H1 (cell line): ENCODE results near the gene CBARP. TPM values are rescaled to one million over a fixed set of nuclear protein-coding genes. Genes with fewer than 3 reads are reported as not detected.

Experiments
- CTCF ChIA-PET: fragments of 300-600 bp; sonication (Branson Sonifier 250); formaldehyde crosslinking; loops from one replicate; lab custom pipeline; 2021; ENCODE audit not compliant: partially characterized antibody; lab: Charles Lee
- POLR2A ChIA-PET: fragments of 300-600 bp; sonication (Branson Sonifier 250); formaldehyde crosslinking; loops from one replicate; lab custom pipeline; 2021; ENCODE audit warnings: inconsistent platforms; ENCODE audit not compliant: partially characterized antibody; lab: Charles Lee
- DNase-seq, 2 experiments: peaks; one replicate each; pipeline versions ENCODE4 v3.0.0 to v3.0.0-alpha.2; 2010 to 2022; ENCODE audit warnings: low spot score in 2 of 2, low read depth in 1 of 2, mixed read lengths in 1 of 2
- FAIRE-seq: peaks from 2 replicates; lab custom pipeline; 2011; peaks lifted over from hg19 to GRCh38; lab: Jason Lieb, UNC
- H2AFZ ChIP-seq: 2 replicates; pipeline ENCODE4 v1.8.1; 2012; ENCODE audit warnings: low read length, inconsistent platforms
- H2AK5ac ChIP-seq: 2 replicates; pipeline ENCODE4 v1.6.1; 2013; ENCODE audit warnings: low read depth, low read length
- H2BK120ac ChIP-seq: replicated peaks from 2 replicates; pipeline ENCODE3; 2013; ENCODE audit warnings: low read depth, low read length, inconsistent platforms
- H2BK12ac ChIP-seq: 2 replicates; pipeline ENCODE4 v1.6.1; 2013; ENCODE audit warnings: low read depth, low read length
- H2BK15ac ChIP-seq: 2 replicates; pipeline ENCODE4 v1.6.1; 2013; ENCODE audit warnings: low read length
- H2BK20ac ChIP-seq: 2 replicates; pipeline ENCODE4 v1.6.1; 2013; ENCODE audit warnings: low read length
- H2BK5ac ChIP-seq: 2 replicates; pipeline ENCODE4 v1.6.1; 2013; ENCODE audit warnings: low read depth, low read length
- H3K14ac ChIP-seq: 2 replicates; pipeline ENCODE4 v1.6.1; 2013; ENCODE audit warnings: inconsistent platforms; ENCODE audit not compliant: insufficient read length
- H3K18ac ChIP-seq: 2 replicates; pipeline ENCODE4 v1.6.1; 2013; ENCODE audit warnings: low read length; ENCODE audit errors: extremely low read depth
- H3K23ac ChIP-seq: 2 replicates; pipeline ENCODE4 v1.6.1; 2013; ENCODE audit warnings: inconsistent platforms; ENCODE audit not compliant: insufficient read length
- H3K23me2 ChIP-seq: 2 replicates; pipeline ENCODE4 v1.6.1; 2013; ENCODE audit warnings: low read depth, low read length
- H3K27ac ChIP-seq: 2 replicates; pipeline ENCODE4 v1.6.1; 2011; ENCODE audit warnings: low read depth, low read length, inconsistent platforms
- H3K27me3 ChIP-seq, 4 experiments: replicated peaks in 1 of 4; 1 replicate in 1 of 4; 2 replicates in 3 of 4; pipeline versions ENCODE4 v1.6.1 to v1.8.1; 2011 to 2013; ENCODE audit warnings: low read length in 3 of 4, mild to moderate bottlenecking in 3 of 4, inconsistent platforms in 2 of 4, mixed read lengths in 2 of 4, moderate library complexity in 1 of 4; ENCODE audit not compliant: control insufficient read depth in 3 of 4, insufficient read depth in 3 of 4; ENCODE audit errors: extremely low read depth in 1 of 4
- H3K36me3 ChIP-seq, 4 experiments: 2 replicates each; pipeline versions ENCODE4 v1.6.1 to v1.8.1; 2011 to 2013; ENCODE audit warnings: mild to moderate bottlenecking in 4 of 4, low read length in 3 of 4, moderate library complexity in 2 of 4, control low read depth in 1 of 4, inconsistent platforms in 1 of 4; ENCODE audit not compliant: insufficient read depth in 4 of 4, control insufficient read depth in 2 of 4
- H3K4ac ChIP-seq: replicated peaks from 2 replicates; pipeline ENCODE3; 2013; ENCODE audit warnings: low read length, low read depth, mixed read lengths, inconsistent platforms; ENCODE audit not compliant: insufficient read length
- H3K4me1 ChIP-seq, 4 experiments: replicated peaks in 1 of 4; 1 replicate in 1 of 4; 2 replicates in 3 of 4; pipeline versions ENCODE4 v1.6.1 to v1.8.1; 2011 to 2013; ENCODE audit warnings: low read length in 3 of 4, inconsistent platforms in 2 of 4, mixed read lengths in 1 of 4; ENCODE audit not compliant: insufficient read depth in 4 of 4, control insufficient read depth in 3 of 4
- H3K4me2 ChIP-seq, 2 experiments: 2 replicates each; pipeline versions ENCODE4 v1.6.1 to v1.8.1; 2011 to 2013; ENCODE audit warnings: low read depth in 2 of 2, low read length in 2 of 2, control low read depth in 1 of 2, inconsistent platforms in 1 of 2, mild to moderate bottlenecking in 1 of 2; ENCODE audit not compliant: insufficient read depth in 1 of 2
- H3K4me3 ChIP-seq, 4 experiments: fragments of 200-600, 300-600 bp in 1 of 4; sonication (generic), shearing (Covaris generic), sonication (Bioruptor Twin) in 1 of 4; 2 replicates each; pipeline versions ENCODE4 v1.5.1 to v1.8.1; 2011 to 2016; ENCODE audit warnings: low read length in 4 of 4, low read depth in 3 of 4, control low read depth in 2 of 4, inconsistent platforms in 2 of 4, mild to moderate bottlenecking in 2 of 4, mixed read lengths in 1 of 4, moderate library complexity in 1 of 4; ENCODE audit not compliant: insufficient read depth in 2 of 4; ENCODE audit errors: extremely low read depth in 1 of 4
- H3K56ac ChIP-seq: replicated peaks from 2 replicates; pipeline ENCODE3; 2013; ENCODE audit warnings: low read depth, mild to moderate bottlenecking, mixed read lengths, low read length, inconsistent platforms; ENCODE audit not compliant: insufficient read length
- H3K79me1 ChIP-seq: 2 replicates; pipeline ENCODE4 v1.6.1; 2013; ENCODE audit warnings: low read depth, low read length, control low read depth
- H3K79me2 ChIP-seq, 2 experiments: 2 replicates each; pipeline versions ENCODE4 v1.6.1 to v1.8.1; 2012 to 2013; ENCODE audit warnings: low read length in 2 of 2, mild to moderate bottlenecking in 2 of 2, inconsistent platforms in 1 of 2; ENCODE audit not compliant: insufficient read depth in 2 of 2, control insufficient read depth in 1 of 2
- H3K9ac ChIP-seq, 4 experiments: replicated peaks in 1 of 4; 1 replicate in 1 of 4; 2 replicates in 3 of 4; pipeline versions ENCODE4 v1.6.1 to v1.8.1; 2011 to 2013; ENCODE audit warnings: low read depth in 3 of 4, low read length in 3 of 4, control low read depth in 2 of 4, mild to moderate bottlenecking in 2 of 4, moderate library complexity in 2 of 4, inconsistent platforms in 1 of 4; ENCODE audit errors: extremely low read depth in 1 of 4
- H3K9me3 ChIP-seq, 2 experiments: 2 replicates each; pipeline versions ENCODE4 v1.6.1 to v1.8.1; 2012 to 2013; ENCODE audit warnings: mild to moderate bottlenecking in 2 of 2, moderate library complexity in 2 of 2, control low read depth in 1 of 2, inconsistent platforms in 1 of 2, low read depth in 1 of 2, low read length in 1 of 2, mixed read lengths in 1 of 2; ENCODE audit not compliant: insufficient read depth in 2 of 2
- H4K20me1 ChIP-seq, 2 experiments: replicated peaks in 1 of 2; 2 replicates each; pipeline versions ENCODE3 to v1.8.1; 2011 to 2013; ENCODE audit warnings: inconsistent platforms in 2 of 2, low read length in 2 of 2, mild to moderate bottlenecking in 1 of 2; ENCODE audit not compliant: insufficient read depth in 2 of 2, control insufficient read depth in 1 of 2
- H4K5ac ChIP-seq: 2 replicates; pipeline ENCODE4 v1.6.1; 2013; ENCODE audit warnings: low read length, low read depth, mixed read lengths, inconsistent platforms; ENCODE audit not compliant: insufficient read length
- H4K8ac ChIP-seq: 2 replicates; pipeline ENCODE4 v1.8.0; 2013; ENCODE audit warnings: mild to moderate bottlenecking, moderate library complexity, low read length, inconsistent platforms; ENCODE audit not compliant: insufficient read depth; ENCODE audit errors: extremely low read depth
- H4K91ac ChIP-seq: replicated peaks from 2 replicates; pipeline ENCODE3; 2013; ENCODE audit warnings: low read length, mixed read lengths, inconsistent platforms; ENCODE audit not compliant: insufficient read length
- EZH2 ChIP-seq: fragments of 200-600 bp; sonication (generic); IDR thresholded peaks from 2 replicates; pipeline ENCODE4 v1.7.1; 2012; ENCODE audit warnings: low read depth, mild to moderate bottlenecking, moderate library complexity, low read length, inconsistent platforms; ENCODE audit not compliant: severe bottlenecking
- HDAC6 ChIP-seq: IDR thresholded peaks from one replicate; pipeline ENCODE4 v1.7.1; 2012; ENCODE audit warnings: low read depth, mild to moderate bottlenecking, inconsistent platforms, low read length, moderate library complexity
- KDM1A ChIP-seq: fragments of 200-600, 300-600 bp; sonication (generic); IDR thresholded peaks from 2 replicates; pipeline ENCODE4 v1.7.1; 2016; ENCODE audit warnings: mild to moderate bottlenecking, low read length, borderline replicate concordance
- NRF1 ChIP-seq: IDR thresholded peaks from 2 replicates; pipeline ENCODE4 v1.6.1; 2011; ENCODE audit warnings: mild to moderate bottlenecking, low read depth, low read length, improper control_type of control experiment
- SIX5 ChIP-seq: IDR thresholded peaks from 2 replicates; pipeline ENCODE4 v1.6.1; 2011; ENCODE audit warnings: mild to moderate bottlenecking, low read depth, low read length
- WGBS, 2 experiments: shearing (Covaris generic) in 1 of 2; methylation state at CpG; one replicate each; pipeline versions ENCODE4 v1.1.6 to v1.1.7; 2013 to 2015; ENCODE audit warnings: low lambda C conversion rate in 2 of 2, mixed read lengths in 2 of 2, inconsistent platforms in 1 of 2, low coverage in 1 of 2, missing lambda C conversion rate in 1 of 2; ENCODE audit not compliant: insufficient replicate concordance in 2 of 2, insufficient coverage in 1 of 2, insufficient read length in 1 of 2; ENCODE audit errors: extremely low coverage in 1 of 2, missing lambda C conversion rate in 1 of 2; 5-methylcytosine and 5-hydroxymethylcytosine counted together
- polyA plus RNA-seq, 7 experiments: library from polyadenylated mRNA; depleted of rRNA in 3 of 7; stranded (reverse) in 5 of 7; unstranded in 2 of 7; fragments of >200 nt in 5 of 7; fragments of 200-250 nt in 2 of 7; gene quantifications; 1 replicate in 5 of 7; 2 replicates in 1 of 7; 4 replicates in 1 of 7; pipeline versions ENCODE4 v1.2.1 to v1.2.3, GENCODE V29; 2011 to 2013; ENCODE audit warnings: missing spikeins in 2 of 7, mixed read lengths in 2 of 7
- total RNA-seq: library from RNA; stranded (reverse); fragmentation: NEBNext Ultra II Directional; extraction: Animal tissue kit (Norgen Biotek cat#: 25700); gene quantifications from 2 replicates; pipeline ENCODE4 v1.2.1, GENCODE V29; 2021
- TF ChIP-seq, protein P1 (sequence below), 3 experiments: IDR thresholded peaks; 1 replicate in 2 of 3; 2 replicates in 1 of 3; pipeline versions ENCODE4 v1.5.1 to v1.6.1; 2011; ENCODE audit warnings: low read length in 3 of 3, mild to moderate bottlenecking in 3 of 3, inconsistent platforms in 2 of 3, low read depth in 1 of 3, moderate library complexity in 1 of 3; ENCODE audit not compliant: insufficient read depth in 1 of 3; ENCODE audit errors: control extremely low read depth in 1 of 3

Gene CBARP
- total and polyA plus RNA-seq, 2 of the 8 experiments (the other 6 are each of a cell fraction or from before 2014, with no cell fraction given), result 4.9 to 14.7 TPM

DNA sequence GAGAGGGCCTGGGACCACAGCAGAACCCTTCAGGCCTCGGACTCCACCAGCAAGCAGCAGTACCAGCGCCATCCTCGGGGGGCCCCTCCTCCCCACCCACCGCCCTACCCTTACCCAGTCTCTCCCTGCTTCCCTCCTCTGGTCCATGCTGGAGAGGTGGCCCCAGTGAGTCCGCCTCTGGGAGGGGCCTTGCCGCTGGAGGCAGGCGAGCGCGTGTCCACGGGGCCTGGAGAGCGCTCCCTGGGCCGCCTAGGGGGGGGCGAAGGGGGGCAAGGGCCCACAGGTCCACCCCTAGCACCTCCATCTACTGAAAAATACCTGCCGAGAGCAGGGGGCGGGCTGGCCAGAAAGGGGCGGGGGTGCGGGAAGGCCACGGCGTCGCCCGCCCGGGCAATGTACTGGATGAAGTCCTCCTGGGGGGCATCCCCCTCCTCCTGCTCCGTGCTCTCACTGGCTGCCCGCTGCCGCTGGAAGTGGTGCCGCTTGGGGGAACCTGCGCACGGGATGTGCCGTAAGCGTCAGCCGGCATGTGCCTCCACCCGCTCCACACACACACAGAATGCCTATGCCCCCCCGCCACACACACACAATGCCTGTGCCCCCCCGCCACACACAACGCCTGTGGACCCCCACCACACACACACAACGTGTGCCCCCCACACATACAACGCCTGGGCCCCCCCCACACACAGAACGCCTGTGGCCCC lies 6.9 kb downstream of the CBARP start:
- H3K4me2 ChIP-seq, result no peak overlapping the region
- no peaks in the 10 kb centered on the region for H3K23me2 ChIP-seq
- H3K79me1 ChIP-seq, result no peaks in the 10 kb centered on the region
- no peak overlapping the region for H4K5ac ChIP-seq
- no peak for FAIRE-seq
- H3K79me2 ChIP-seq, result no peaks in the 10 kb centered on the region; a peak in 1 of 4 replicates
- no peak overlapping the region for H2BK15ac ChIP-seq
- H3K27me3 ChIP-seq, result no peaks in the 10 kb centered on the region
- TF ChIP-seq, protein P1, sequence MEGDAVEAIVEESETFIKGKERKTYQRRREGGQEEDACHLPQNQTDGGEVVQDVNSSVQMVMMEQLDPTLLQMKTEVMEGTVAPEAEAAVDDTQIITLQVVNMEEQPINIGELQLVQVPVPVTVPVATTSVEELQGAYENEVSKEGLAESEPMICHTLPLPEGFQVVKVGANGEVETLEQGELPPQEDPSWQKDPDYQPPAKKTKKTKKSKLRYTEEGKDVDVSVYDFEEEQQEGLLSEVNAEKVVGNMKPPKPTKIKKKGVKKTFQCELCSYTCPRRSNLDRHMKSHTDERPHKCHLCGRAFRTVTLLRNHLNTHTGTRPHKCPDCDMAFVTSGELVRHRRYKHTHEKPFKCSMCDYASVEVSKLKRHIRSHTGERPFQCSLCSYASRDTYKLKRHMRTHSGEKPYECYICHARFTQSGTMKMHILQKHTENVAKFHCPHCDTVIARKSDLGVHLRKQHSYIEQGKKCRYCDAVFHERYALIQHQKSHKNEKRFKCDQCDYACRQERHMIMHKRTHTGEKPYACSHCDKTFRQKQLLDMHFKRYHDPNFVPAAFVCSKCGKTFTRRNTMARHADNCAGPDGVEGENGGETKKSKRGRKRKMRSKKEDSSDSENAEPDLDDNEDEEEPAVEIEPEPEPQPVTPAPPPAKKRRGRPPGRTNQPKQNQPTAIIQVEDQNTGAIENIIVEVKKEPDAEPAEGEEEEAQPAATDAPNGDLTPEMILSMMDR (IDR thresholded peaks at IDR 0.05; ENCODE audit: control extremely low read depth in 1 of 3, insufficient read depth in 1 of 3, low read depth in 1 of 3, low read length in 3 of 3), result peak in 1 of 3 experiments; percentile 18; a peak in 1 of 4 replicates
- TF ChIP-seq KDM1A, result no peak
- TF ChIP-seq NRF1, result no peak
- TF ChIP-seq HDAC6, result no peak
- TF ChIP-seq EZH2, result no peak
- no peak for TF ChIP-seq SIX5
- peaks cover 5 to 79% (median 9%) of the 10 kb centered on the region in 4 experiments; a peak in 6 of 8 replicates for H3K36me3 ChIP-seq
- H3K14ac ChIP-seq, result no peak overlapping the region
- no peak overlapping the region for H3K4me3 ChIP-seq
- H3K18ac ChIP-seq, result no peak overlapping the region
- H2BK20ac ChIP-seq, result no peak overlapping the region
- no peak overlapping the region for H4K8ac ChIP-seq
- H2BK5ac ChIP-seq, result no peak overlapping the region
- POLR2A ChIA-PET, result interaction anchor here (0.8 to 1.7 kb wide), 4 partner anchors 43 to 145 kb away, joined by 3 to 4 read pairs (median 3); no protein-coding TSS in a partner anchor
- H3K4me1 ChIP-seq, result peaks cover 0 to 2% (median 0%) of the 10 kb centered on the region in 4 experiments; a peak in 2 of 7 replicates
- no peak overlapping the region for H3K23ac ChIP-seq
- no peak overlapping the region for H2BK12ac ChIP-seq
- no peak overlapping the region for H3K9ac ChIP-seq
- 100% methylated on average over 1 of the region's 38 CpGs; no CpG with 5 or more reads in 1 of the 2 experiments for WGBS, 2 experiments
- no peak overlapping the region for H2BK120ac ChIP-seq
- no peaks in the 10 kb centered on the region for H3K9me3 ChIP-seq
- no peak overlapping the region for H2AFZ ChIP-seq
- no peak overlapping the region for H3K27ac ChIP-seq
- H3K56ac ChIP-seq, result no peak overlapping the region
- no peak overlapping the region for H3K4ac ChIP-seq
- CTCF ChIA-PET, result interaction anchor here (1.0 to 1.3 kb wide), 2 partner anchors 9 to 14 kb away, joined by 3 to 4 read pairs; no protein-coding TSS in a partner anchor
- peaks cover 3 to 22% of the 10 kb centered on the region in 2 experiments for H4K20me1 ChIP-seq
- no peak for DNase-seq
- no peak overlapping the region for H2AK5ac ChIP-seq
- H4K91ac ChIP-seq, result no peak overlapping the region
